Mucosa of rectum (tissue), 2 donors: ENCODE results near the gene NFATC1.

Source experiments
- H3K27ac ChIP-seq, 2 donors: one replicate each; pipeline ENCODE4 v1.7.0; 2013; ENCODE audit warnings: inconsistent platforms in 2 of 2, low read depth in 2 of 2, low read length in 2 of 2
- H3K27me3 ChIP-seq, 2 donors: one replicate each; pipeline ENCODE4 v1.7.0; 2013; ENCODE audit warnings: low read length in 2 of 2; ENCODE audit not compliant: control insufficient read depth in 2 of 2, insufficient read depth in 2 of 2
- H3K36me3 ChIP-seq, 2 donors: one replicate each; pipeline ENCODE4 v1.7.0; 2013; ENCODE audit warnings: low read length in 2 of 2; ENCODE audit not compliant: control insufficient read depth in 2 of 2, insufficient read depth in 2 of 2
- H3K4me1 ChIP-seq, 2 donors: one replicate each; pipeline ENCODE4 v1.7.0; 2013; ENCODE audit warnings: low read length in 2 of 2, mild to moderate bottlenecking in 1 of 2; ENCODE audit not compliant: control insufficient read depth in 2 of 2, insufficient read depth in 2 of 2
- H3K4me3 ChIP-seq, 2 donors: one replicate each; pipeline ENCODE4 v1.7.0; 2013; ENCODE audit warnings: low read length in 2 of 2
- H3K9ac ChIP-seq, 2 donors: one replicate each; pipeline ENCODE4 v1.7.0; 2013; ENCODE audit warnings: low read length in 2 of 2, low read depth in 1 of 2, mild to moderate bottlenecking in 1 of 2
- H3K9me3 ChIP-seq, 2 donors: one replicate each; pipeline ENCODE4 v1.7.0; 2013; ENCODE audit warnings: low read length in 2 of 2; ENCODE audit not compliant: control insufficient read depth in 2 of 2
- donor health status: healthy.
- donor health status: Normal muscosa, but diverticular disease.

The NFATC1 gene

GRCh38 chr18:79578396-79579260 lies 182.9 kb downstream of the NFATC1 start:
- Histone ChIP-seq H3K4me1 (peaks cover 5 to 7% of the 10 kb centered on the region in 2 donors), H3K27me3 (peaks cover 0 to 2% of the 10 kb centered on the region in 2 donors), H3K9ac (no peak overlapping the region), H3K9me3 (no peaks in the 10 kb centered on the region), H3K27ac (no peak overlapping the region), H3K36me3 (no peaks in the 10 kb centered on the region), H3K4me3 (no peak overlapping the region)
